Activated naive CD8-positive, alpha-beta T cell (primary cell): ENCODE measurements around the gene TBC1D3G.
"Not testable (repeated sequence)": the region's sequence is repeated elsewhere in the genome, so short reads cannot be mapped to it uniquely, and the experiment has no call there.

ENCODE experiments used
- H3K27ac Mint-ChIP-seq: one replicate; pipeline ENCODE4 v1.8.0; 2021; ENCODE audit warnings: mixed read lengths
- H3K27me3 Mint-ChIP-seq: one replicate; pipeline ENCODE4 v1.8.0; 2021; ENCODE audit warnings: mixed read lengths
- H3K36me3 Mint-ChIP-seq: one replicate; pipeline ENCODE4 v1.8.0; 2021; ENCODE audit warnings: mixed read lengths
- H3K4me1 Mint-ChIP-seq: one replicate; pipeline ENCODE4 v1.8.0; 2021; ENCODE audit warnings: low read depth, mixed read lengths
- H3K4me3 Mint-ChIP-seq: one replicate; pipeline ENCODE4 v1.8.0; 2021; ENCODE audit warnings: mild to moderate bottlenecking, mixed read lengths
- H3K9me3 Mint-ChIP-seq: one replicate; pipeline ENCODE4 v1.8.0; 2021; ENCODE audit warnings: low read depth, mixed read lengths

The TBC1D3G gene

GRCh38 chr17:36323584-36323983, at the start of gene TBC1D3G:
TSS of gene TBC1D3G (plus strand) at chr17:36323884. CDS start at chr17:36325412, 1,528 bp downstream.
- H3K4me3 Mint-ChIP-seq, H3K4me1 Mint-ChIP-seq, H3K27me3 Mint-ChIP-seq, H3K36me3 Mint-ChIP-seq, H3K9me3 Mint-ChIP-seq, H3K27ac Mint-ChIP-seq: not testable (repeated sequence)

DNA sequence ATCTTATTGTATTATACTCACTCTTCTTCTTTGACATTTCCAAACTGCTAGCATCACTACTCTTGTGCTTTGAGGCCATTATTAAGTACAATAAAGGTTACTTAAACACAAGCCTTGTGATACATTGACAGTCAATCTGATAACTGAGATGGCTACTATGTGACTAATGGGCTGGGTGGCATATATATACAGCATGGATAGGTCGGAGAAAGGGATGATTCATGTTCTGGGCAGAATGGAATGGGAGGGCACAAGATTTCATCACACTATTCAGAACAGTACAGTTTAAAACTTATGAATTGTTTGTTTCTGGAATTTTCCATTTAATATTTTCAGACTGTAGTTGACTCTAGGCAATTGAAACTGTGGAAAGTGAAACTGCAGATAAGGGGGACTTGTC, 40.4 kb upstream of the TBC1D3G start:
- not testable (repeated sequence) for H3K4me1 Mint-ChIP-seq, H3K36me3 Mint-ChIP-seq, H3K27me3 Mint-ChIP-seq, H3K4me3 Mint-ChIP-seq, H3K9me3 Mint-ChIP-seq, H3K27ac Mint-ChIP-seq

- not testable (repeated sequence) for H3K27me3 Mint-ChIP-seq, H3K4me1 Mint-ChIP-seq, H3K4me3 Mint-ChIP-seq, H3K9me3 Mint-ChIP-seq, H3K36me3 Mint-ChIP-seq, H3K27ac Mint-ChIP-seq
Observed at GRCh38 chr17:36284219-36284618, 39.5 kb upstream of the TBC1D3G start.

- H3K36me3 Mint-ChIP-seq, H3K4me1 Mint-ChIP-seq, H3K27me3 Mint-ChIP-seq, H3K27ac Mint-ChIP-seq, H3K4me3 Mint-ChIP-seq, H3K9me3 Mint-ChIP-seq: not testable (repeated sequence)
Observed at GRCh38 chr17:36289965-36290612, 33.6 kb upstream of the TBC1D3G start.

DNA sequence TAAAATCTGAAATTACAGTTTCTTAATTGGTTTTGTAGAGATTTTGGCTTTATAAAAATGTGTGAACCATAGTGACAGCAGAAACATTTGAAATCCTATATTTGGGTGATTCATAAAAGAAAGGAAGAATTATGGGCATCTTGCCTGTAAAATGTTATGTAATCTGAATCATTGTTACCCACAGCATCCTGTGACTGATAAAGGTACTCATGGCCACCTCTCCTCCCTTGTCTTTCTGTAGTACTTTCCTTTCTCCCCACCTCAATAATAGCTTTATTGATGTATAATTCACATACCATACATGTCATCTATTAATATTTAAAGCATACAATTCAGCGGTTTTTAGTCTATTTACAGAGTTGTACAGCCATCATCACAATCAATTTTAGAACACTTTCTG, 28.5 kb upstream of the TBC1D3G start:
- H3K36me3 Mint-ChIP-seq, H3K4me1 Mint-ChIP-seq, H3K9me3 Mint-ChIP-seq, H3K27me3 Mint-ChIP-seq, H3K4me3 Mint-ChIP-seq, H3K27ac Mint-ChIP-seq: not testable (repeated sequence)

DNA sequence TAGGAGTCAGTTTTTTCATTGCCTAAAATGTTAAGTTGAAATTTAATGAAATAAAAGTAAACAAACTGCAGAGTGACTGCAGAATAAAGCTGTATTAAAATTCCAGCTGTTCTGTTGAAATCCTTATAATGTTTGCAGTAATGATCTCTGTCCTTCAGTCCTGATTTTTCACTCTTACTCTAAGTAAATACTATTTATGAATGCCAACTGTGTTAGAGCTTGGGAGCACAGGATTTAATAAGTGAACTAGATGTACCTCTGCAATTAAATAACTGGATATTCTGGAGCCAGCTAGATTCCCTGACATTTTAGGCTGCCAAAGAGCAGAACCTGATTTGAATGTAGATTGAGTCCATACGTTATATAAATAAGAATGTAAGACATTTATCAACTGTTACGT, 7.9 kb upstream of the TBC1D3G start:
- H3K4me1 Mint-ChIP-seq, H3K9me3 Mint-ChIP-seq: not testable (repeated sequence)

DNA sequence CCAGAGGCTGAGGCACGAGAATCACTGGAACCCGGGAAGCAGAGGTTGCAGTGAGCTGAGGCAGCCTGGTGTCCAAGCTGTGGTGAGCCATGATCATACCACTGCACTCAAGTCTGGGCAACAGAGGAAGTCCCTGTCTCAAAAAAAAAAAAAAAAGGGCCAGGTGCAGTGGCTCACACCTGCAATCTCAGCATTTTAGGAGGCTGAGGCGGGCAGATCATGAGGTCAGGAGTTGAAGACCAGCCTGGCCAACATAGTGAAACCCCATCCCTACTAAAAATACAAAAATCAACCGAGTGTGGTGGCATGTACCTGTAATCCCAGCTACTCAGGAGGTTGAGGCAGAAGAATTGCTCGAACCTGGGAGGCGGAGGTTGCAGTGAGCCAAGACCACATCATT, 38.8 kb downstream of the TBC1D3G start:
- H3K9me3 Mint-ChIP-seq, H3K4me1 Mint-ChIP-seq, H3K27ac Mint-ChIP-seq, H3K27me3 Mint-ChIP-seq, H3K36me3 Mint-ChIP-seq, H3K4me3 Mint-ChIP-seq: not testable (repeated sequence)

More for the DNA sequence above, 7.9 kb upstream of the TBC1D3G start:
- not testable (repeated sequence) for H3K36me3 Mint-ChIP-seq, H3K27me3 Mint-ChIP-seq, H3K4me3 Mint-ChIP-seq, H3K27ac Mint-ChIP-seq

DNA sequence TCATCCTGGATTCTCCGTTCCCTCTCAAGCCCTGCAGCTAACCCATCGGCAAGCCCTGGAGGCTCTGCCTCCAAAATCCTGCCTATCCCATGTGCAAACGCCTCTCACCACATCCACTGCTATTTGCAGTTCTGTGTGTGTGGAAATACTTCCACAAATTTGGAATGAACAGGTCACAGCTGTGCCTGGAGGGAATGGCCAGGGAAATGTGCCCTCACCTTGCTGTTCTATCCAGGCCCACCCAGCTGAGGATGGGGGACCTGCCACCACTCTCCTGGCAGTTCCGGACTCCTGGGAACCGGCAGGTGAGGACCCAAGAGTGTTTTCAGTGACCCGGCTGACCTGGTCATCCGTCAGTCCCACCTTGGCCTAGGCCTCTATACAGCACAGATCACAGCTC, 52.3 kb downstream of the TBC1D3G start:
- not testable (repeated sequence) for H3K9me3 Mint-ChIP-seq, H3K36me3 Mint-ChIP-seq, H3K27ac Mint-ChIP-seq, H3K4me3 Mint-ChIP-seq, H3K4me1 Mint-ChIP-seq, H3K27me3 Mint-ChIP-seq
